Measurements from ENCODE around the gene POLE. TPM values are rescaled to one million over a fixed set of nuclear protein-coding genes. Genes with fewer than 3 reads are reported as not detected.
A peak's percentile ranks its signal among the peaks of the same experiment; 100 is the strongest.

Gene POLE
- total RNA-seq, 1 experiment from 2014 or later, result 147 TPM

DNA sequence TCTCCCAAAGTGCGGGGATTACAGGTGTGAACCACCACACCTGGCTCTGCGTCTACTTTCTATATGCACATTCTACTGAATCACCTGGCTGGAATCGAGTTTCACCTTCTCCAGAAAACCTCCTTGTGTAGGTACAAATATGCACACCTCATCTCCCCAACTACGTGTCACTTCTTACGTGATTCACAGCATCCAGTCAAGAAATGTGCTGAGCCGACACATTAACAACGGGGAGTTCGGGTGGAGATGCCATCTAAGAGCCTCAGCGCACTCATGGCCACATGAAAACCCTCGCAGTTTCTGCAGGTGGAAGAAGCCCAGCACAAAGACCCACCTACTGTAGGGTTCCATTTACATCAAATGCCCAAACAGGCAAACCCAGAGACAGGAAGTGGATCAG, 39.3 kb downstream of the POLE start:
- DNase-seq, result no peak
- H2BK20ac ChIP-seq (ENCODE audit: low read depth, low read length, poor library complexity, severe bottlenecking), result no peak overlapping the region
- no peaks in the 10 kb centered on the region for H3K27me3 Mint-ChIP-seq (ENCODE audit: low read depth)
- no peaks in the 10 kb centered on the region for H3K79me1 ChIP-seq (ENCODE audit: insufficient read depth, low read depth, low read length, poor library complexity, severe bottlenecking)
- H3T11ph ChIP-seq (ENCODE audit: low read length), result no peak overlapping the region
- no peaks in the 10 kb centered on the region for H3K9me3 ChIP-seq (ENCODE audit: control insufficient read depth, low read depth, low read length)
- H3K23ac ChIP-seq (ENCODE audit: insufficient read length, low read depth, low read length), result no peak overlapping the region
- no peaks in the 10 kb centered on the region for H3K4me1 Mint-ChIP-seq
- no peak overlapping the region for H3K27ac ChIP-seq (ENCODE audit: insufficient read length, low read depth, low read length)
- H2BK120ac ChIP-seq (ENCODE audit: low read depth, low read length, poor library complexity, severe bottlenecking), result no peak overlapping the region
- no peak overlapping the region for H2BK5ac ChIP-seq (ENCODE audit: insufficient read length, low read length)
- H2BK12ac ChIP-seq (ENCODE audit: insufficient read length, low read depth, low read length), result no peak overlapping the region
- no peak overlapping the region for H3K4ac ChIP-seq (ENCODE audit: low read depth, low read length)
- TF ChIP-seq, protein P1, sequence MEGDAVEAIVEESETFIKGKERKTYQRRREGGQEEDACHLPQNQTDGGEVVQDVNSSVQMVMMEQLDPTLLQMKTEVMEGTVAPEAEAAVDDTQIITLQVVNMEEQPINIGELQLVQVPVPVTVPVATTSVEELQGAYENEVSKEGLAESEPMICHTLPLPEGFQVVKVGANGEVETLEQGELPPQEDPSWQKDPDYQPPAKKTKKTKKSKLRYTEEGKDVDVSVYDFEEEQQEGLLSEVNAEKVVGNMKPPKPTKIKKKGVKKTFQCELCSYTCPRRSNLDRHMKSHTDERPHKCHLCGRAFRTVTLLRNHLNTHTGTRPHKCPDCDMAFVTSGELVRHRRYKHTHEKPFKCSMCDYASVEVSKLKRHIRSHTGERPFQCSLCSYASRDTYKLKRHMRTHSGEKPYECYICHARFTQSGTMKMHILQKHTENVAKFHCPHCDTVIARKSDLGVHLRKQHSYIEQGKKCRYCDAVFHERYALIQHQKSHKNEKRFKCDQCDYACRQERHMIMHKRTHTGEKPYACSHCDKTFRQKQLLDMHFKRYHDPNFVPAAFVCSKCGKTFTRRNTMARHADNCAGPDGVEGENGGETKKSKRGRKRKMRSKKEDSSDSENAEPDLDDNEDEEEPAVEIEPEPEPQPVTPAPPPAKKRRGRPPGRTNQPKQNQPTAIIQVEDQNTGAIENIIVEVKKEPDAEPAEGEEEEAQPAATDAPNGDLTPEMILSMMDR (conservative IDR thresholded peaks at IDR 0.05), result no peak
- H4K5ac ChIP-seq (ENCODE audit: insufficient read length, low read depth, low read length), result no peak overlapping the region
- H3K4me1 ChIP-seq (ENCODE audit: insufficient read depth, low read length), result no peaks in the 10 kb centered on the region
- H4K91ac ChIP-seq (ENCODE audit: insufficient read length, low read depth, low read length), result no peak overlapping the region
- H2AFZ ChIP-seq (ENCODE audit: low read length), result no peak overlapping the region
- H3K56ac ChIP-seq (ENCODE audit: insufficient read length, low read depth, low read length), result no peak overlapping the region
- H3K27ac Mint-ChIP-seq, result peak overlapping the region in 1 of 3 experiments; percentile 57; a peak in 1 of 7 replicates
- no peak overlapping the region for H3K14ac ChIP-seq (ENCODE audit: insufficient read depth, low read length)
- no peak overlapping the region for H3K4me3 Mint-ChIP-seq
- peaks cover 36 to 87% (median 71%) of the 10 kb centered on the region in 3 experiments for H3K36me3 Mint-ChIP-seq (ENCODE audit: insufficient read depth in 1 of 3, low read depth in 3 of 3)
- H3K18ac ChIP-seq (ENCODE audit: insufficient read length, low read depth, low read length), result no peak overlapping the region
- H3K79me2 ChIP-seq (ENCODE audit: insufficient read depth, low read length), result peaks cover 2% of the 10 kb centered on the region; the same call in 1 of the 2 replicates
- no peak overlapping the region for H4K8ac ChIP-seq (replicated peaks; ENCODE audit: insufficient read length, low read depth, low read length)
- no CpG with 5 or more reads among the region's 10 CpGs for WGBS (ENCODE audit: extremely low coverage, insufficient read length, low lambda C conversion rate)
- H3K9ac ChIP-seq (ENCODE audit: extremely low read depth, insufficient read length, low read length), result no peak overlapping the region
- H3K23me2 ChIP-seq (ENCODE audit: insufficient read length, low read depth, low read length, poor library complexity, severe bottlenecking), result no peaks in the 10 kb centered on the region
- H2BK15ac ChIP-seq (ENCODE audit: low read depth, low read length), result no peak overlapping the region
- H2AK5ac ChIP-seq (ENCODE audit: insufficient read length, low read length), result no peak overlapping the region
- H3K4me2 ChIP-seq (ENCODE audit: insufficient read depth, insufficient read length, low read length), result no peak overlapping the region
- no peaks in the 10 kb centered on the region for H4K20me1 ChIP-seq (ENCODE audit: control insufficient read depth, insufficient read depth, insufficient read length)
- no peaks in the 10 kb centered on the region for H3K9me3 Mint-ChIP-seq
- no peaks in the 10 kb centered on the region for H3K27me3 ChIP-seq (ENCODE audit: insufficient read depth, low read length)

Measured in H9 (cell line).